Measurements from ENCODE around the gene GOLGA6L2.
"Not testable (repeated sequence)": the region's sequence is repeated elsewhere in the genome, so short reads cannot be mapped to it uniquely, and the experiment has no call there.

GOLGA6L2 gene

DNA sequence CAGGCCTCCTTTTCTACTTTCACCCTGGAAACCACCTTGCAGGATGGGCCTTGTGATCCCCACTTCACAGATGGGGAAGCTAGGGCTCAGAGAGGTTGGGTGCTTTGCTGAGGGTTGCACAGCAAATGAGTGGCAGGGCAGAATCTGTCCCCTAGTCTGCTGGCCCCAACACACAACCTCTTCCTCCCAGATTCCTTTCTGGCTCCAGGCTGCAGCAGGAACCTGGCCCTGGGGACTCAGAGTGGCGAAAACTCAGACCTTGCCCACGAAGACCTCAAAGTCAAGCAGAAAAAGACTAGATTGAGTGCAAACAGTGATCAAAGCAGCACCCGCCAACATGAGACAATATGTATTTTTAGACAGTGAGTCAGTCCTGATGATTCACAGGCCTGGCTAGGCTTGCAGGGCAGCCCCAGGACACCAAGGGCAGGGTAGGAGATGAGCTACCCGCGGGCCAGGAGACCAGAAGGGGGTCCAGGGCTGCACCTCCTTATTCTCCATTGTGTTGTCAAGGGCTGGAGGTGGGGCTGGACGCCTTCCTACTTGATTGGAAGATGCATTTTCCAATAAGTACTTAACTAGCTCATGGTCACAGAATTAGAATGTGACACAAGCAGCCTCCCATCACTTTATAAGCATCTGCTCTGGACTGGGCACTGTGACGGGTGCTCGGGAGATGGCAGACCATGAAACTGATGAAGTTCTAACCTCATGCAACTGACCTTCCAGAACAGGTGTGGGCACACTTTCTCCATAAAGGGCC lies 23.9 kb downstream of the GOLGA6L2 start:
- TF ChIP-seq ZFX (IDR thresholded peaks at IDR 0.05; ENCODE audit: borderline replicate concordance): no peak
- TF ChIP-seq, protein P1, sequence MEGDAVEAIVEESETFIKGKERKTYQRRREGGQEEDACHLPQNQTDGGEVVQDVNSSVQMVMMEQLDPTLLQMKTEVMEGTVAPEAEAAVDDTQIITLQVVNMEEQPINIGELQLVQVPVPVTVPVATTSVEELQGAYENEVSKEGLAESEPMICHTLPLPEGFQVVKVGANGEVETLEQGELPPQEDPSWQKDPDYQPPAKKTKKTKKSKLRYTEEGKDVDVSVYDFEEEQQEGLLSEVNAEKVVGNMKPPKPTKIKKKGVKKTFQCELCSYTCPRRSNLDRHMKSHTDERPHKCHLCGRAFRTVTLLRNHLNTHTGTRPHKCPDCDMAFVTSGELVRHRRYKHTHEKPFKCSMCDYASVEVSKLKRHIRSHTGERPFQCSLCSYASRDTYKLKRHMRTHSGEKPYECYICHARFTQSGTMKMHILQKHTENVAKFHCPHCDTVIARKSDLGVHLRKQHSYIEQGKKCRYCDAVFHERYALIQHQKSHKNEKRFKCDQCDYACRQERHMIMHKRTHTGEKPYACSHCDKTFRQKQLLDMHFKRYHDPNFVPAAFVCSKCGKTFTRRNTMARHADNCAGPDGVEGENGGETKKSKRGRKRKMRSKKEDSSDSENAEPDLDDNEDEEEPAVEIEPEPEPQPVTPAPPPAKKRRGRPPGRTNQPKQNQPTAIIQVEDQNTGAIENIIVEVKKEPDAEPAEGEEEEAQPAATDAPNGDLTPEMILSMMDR (IDR thresholded peaks at IDR 0.05): no peak
- no peak overlapping the region for H3K27ac ChIP-seq

DNA sequence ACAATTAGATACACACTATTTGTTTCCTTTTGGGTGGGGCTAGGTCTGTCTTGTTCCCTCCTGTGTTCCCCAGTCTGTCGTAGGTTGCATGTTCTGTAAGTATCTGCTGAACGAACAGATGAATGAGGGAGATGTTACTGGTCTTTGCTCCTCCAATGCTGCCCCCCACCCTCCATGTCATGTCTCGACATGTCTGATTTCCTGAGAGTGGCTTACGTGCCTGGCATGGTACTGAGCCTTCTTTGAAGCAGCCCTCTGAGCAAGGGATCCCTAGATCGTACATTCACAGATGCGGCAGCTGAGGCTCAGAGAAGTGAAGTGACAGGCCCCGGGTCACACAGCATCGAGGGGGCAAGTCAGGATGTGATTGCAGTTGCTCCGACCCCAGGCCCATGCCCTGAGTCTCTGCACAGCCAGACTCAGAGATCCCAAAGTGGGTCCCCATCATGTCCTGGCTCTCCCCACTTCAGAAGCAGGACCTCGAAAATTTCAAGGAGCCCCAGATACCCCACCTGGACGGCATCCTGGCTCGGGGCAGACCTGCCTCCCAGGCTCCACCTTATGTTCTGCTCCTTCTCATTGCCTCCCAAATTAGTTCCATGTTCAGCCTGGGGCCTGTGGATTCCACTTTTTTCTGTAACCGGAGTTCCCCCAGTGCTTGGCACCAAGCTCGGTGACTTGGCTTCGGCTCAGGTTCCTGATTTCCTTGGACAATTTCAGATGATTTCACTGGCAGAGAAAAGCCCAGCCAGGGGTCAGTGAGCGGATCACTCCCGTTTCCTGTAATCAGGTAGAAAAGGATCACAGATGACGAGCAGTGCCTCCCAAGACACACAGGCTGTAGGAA lies 24.7 kb downstream of the GOLGA6L2 start:
- H3K27ac ChIP-seq: no peak overlapping the region
- no peak for TF ChIP-seq ZFX (IDR thresholded peaks at IDR 0.05; ENCODE audit: borderline replicate concordance)
- TF ChIP-seq, protein P1 (IDR thresholded peaks at IDR 0.05): no peak

DNA sequence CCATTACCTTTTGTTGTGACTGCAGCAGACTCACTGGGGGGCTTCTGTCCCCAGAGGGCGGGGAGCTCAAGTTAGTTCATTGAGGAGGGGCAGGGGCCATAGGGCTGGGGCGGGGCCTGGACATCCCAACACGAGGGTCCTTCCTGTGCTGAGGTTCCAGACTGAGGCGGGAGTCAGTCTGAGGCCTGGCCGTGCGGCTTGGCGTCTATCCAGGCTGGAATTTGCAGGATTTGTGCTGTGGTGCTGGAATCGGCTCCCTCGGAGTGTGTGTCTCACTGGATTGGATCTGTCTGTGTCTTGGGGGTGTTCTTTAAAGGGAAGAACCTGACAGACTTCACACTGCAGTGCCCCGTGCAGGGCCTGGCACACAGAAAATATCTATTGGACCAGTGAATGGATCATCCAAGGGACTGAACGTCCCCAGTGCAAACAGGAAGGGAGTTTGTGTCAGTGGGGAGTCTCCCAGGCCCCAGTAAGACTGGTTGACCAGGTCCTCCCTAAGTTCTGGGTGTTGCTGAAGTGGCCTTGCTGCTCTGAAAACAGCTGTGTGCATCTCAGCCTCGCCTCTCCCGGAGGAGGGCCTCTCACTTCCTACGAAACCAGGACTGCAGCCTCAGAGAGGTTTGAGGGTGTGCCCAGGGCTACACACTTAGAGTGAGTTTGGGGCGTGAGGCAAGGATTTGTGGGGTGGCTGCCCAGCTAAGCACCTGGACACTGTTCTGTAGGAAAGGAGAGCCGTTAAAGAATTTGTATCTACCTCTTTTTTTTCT lies 26.1 kb downstream of the GOLGA6L2 start:
- H3K27ac ChIP-seq: no peak overlapping the region
- TF ChIP-seq, protein P1 (IDR thresholded peaks at IDR 0.05): no peak
- TF ChIP-seq ZFX (IDR thresholded peaks at IDR 0.05; ENCODE audit: borderline replicate concordance): no peak

DNA sequence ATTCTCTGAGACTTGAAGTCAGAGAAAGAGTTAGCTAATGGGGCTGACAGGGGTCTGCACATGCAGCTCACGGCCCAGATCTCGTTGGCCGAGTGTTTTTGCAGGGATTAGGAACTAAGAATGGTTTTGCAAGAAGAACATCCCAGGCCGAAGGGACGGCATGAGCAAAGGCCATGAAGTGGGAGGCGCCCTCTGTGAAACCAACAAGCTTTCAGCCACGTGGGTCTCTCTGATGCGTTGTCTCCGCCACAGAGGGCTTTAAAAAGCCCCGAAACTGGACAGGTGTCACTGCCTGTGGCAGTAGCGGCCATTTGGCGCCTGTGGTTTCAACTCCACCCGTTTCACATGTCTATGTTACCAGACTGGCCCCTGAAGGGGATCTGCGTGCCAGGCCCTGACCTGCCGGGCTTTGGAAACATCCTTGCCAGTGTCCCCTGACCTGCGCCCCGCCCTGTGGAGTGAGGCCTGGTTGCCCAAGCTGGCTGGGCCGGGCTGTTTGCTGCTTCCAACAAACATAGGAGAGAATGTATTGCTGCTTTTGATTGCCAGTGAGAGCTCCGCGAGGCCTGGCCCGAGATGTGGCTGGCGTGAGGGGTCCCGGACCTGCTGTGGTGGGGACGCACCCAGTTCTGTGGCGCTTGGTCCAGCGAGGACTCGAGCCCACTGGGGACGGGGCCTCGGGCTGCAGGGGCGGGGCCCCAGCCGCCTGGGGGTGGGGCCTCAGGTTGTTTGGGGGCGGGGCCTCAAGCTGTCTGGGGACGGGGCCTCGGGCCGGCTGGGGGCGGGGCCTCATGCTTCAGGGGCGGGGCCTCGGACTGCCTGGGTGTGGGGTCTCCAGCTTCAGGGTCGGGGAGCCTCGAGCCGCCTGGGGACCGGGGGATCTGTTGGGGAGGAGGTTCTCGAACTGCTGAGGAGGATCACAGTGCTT lies 30.4 kb downstream of the GOLGA6L2 start:
- no peak for TF ChIP-seq ZFX (IDR thresholded peaks at IDR 0.05; ENCODE audit: borderline replicate concordance)
- TF ChIP-seq, protein P1 (IDR thresholded peaks at IDR 0.05): no peak
- H3K27ac ChIP-seq: no peak overlapping the region

DNA sequence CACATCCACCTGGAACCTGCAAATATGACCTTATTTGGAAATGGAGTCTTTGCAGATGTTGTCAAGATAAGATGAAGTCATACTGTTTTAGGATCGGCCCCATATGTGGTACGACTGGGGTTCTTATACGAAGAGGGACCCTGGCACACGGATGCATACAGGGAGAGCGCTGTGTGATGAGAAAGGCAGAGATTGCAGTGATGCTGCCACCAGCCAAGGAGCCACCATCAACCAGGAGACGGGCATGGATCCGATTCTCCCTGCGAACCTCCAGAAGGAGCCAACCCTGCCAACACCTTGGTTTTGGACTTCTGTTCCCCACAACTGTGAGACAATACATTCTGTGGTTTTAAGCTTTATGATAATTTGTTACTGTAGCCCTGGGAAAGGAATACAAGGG lies 31.2 kb downstream of the GOLGA6L2 start:
- not testable (repeated sequence) for H3K27ac ChIP-seq

DNA sequence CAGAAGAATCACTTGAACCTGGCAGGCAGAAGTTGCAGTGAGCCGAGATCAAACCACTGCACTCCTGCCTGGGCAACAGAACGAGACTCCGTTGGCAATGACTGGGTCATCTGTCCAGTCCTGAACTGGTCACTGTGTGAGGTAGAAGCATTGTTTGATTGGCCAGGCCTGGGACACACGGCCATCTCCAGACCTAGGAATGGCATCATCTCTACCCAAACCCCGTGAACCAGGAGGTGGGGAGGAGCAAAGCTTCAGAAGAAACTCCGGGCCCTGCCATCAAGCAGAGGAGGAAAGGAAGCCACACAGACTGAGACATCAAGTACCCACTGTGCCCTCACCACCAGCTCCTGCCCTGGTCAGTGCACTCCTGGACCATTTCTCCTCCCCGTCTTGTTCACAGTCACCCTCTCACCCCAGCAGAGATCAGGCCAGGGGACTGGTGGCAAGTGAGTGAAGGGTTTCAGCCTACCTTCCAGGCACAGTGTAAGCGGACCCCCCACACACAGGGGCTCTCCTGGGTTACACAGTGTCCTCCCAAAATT lies 31.6 kb downstream of the GOLGA6L2 start:
- no peak overlapping the region for H3K27ac ChIP-seq
- no peak for TF ChIP-seq ZFX (IDR thresholded peaks at IDR 0.05; ENCODE audit: borderline replicate concordance)
- TF ChIP-seq, protein P1 (IDR thresholded peaks at IDR 0.05): no peak

DNA sequence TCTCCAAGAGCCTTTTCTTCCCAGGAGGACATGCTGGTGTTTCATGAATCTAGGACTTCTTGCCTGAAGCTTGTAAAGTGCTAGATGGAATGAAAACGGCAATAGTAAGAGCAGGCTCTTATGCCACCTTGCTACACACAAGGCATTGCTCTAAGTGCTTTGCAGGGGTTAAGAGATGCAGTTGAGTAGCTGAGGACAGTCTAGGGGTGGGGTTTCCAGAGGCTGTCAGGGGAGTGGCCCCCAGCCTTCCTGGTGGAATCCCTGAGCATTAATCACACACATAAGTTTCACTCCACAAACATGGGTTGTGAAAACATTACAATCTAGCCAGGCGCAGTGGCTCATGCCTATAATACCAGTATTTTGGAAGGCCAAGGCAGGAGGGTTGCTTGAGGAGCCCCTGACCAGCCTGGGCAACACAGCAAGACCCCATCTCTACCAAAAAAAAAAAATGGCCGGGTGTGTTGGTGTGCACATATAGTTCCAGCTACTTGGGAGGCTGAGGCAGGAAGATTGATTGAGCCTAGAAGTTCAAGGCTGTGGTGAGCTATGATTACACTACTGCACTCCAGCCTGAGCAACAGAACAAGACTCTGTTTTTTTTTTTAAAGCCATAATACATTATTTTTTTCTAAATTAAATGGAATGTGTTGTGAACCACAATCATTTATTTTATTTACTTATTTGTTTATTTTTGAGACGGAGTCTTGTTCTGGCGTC lies 34.0 kb downstream of the GOLGA6L2 start:
- not testable (repeated sequence) for H3K27ac ChIP-seq

Measured in 22Rv1 (cell line).